ENCODE measurements around the gene TIMP4. TPM values are rescaled to one million over a fixed set of nuclear protein-coding genes. Genes with fewer than 3 reads are reported as not detected.

Gene TIMP4
- total RNA-seq, 1 experiment from 2014 or later: 8.4 TPM

- DNase-seq: no peak
- no peak overlapping the region for H3K14ac ChIP-seq (ENCODE audit: insufficient read depth, low read length)
- no peak overlapping the region for H4K91ac ChIP-seq (ENCODE audit: insufficient read length, low read depth, low read length)
- peaks cover 2% of the 10 kb centered on the region for H4K20me1 ChIP-seq (ENCODE audit: control insufficient read depth, insufficient read depth, insufficient read length)
- TF ChIP-seq, protein P1, sequence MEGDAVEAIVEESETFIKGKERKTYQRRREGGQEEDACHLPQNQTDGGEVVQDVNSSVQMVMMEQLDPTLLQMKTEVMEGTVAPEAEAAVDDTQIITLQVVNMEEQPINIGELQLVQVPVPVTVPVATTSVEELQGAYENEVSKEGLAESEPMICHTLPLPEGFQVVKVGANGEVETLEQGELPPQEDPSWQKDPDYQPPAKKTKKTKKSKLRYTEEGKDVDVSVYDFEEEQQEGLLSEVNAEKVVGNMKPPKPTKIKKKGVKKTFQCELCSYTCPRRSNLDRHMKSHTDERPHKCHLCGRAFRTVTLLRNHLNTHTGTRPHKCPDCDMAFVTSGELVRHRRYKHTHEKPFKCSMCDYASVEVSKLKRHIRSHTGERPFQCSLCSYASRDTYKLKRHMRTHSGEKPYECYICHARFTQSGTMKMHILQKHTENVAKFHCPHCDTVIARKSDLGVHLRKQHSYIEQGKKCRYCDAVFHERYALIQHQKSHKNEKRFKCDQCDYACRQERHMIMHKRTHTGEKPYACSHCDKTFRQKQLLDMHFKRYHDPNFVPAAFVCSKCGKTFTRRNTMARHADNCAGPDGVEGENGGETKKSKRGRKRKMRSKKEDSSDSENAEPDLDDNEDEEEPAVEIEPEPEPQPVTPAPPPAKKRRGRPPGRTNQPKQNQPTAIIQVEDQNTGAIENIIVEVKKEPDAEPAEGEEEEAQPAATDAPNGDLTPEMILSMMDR (conservative IDR thresholded peaks at IDR 0.05): no peak
- H2AK5ac ChIP-seq (ENCODE audit: insufficient read length, low read length): no peak overlapping the region
- H3K4me1 ChIP-seq (ENCODE audit: insufficient read depth, low read length): 0 out of 2 replicates have a peak, but pooled peaks cover 5% of the 10 kb centered on the region
- H3K27me3 Mint-ChIP-seq (ENCODE audit: low read depth): peaks cover 3% of the 10 kb centered on the region
- no peak overlapping the region for H2AFZ ChIP-seq (ENCODE audit: low read length)
- H3K79me1 ChIP-seq (ENCODE audit: insufficient read depth, low read depth, low read length, poor library complexity, severe bottlenecking): no peaks in the 10 kb centered on the region
- no peak overlapping the region for H3K4ac ChIP-seq (ENCODE audit: low read depth, low read length)
- H3K27ac ChIP-seq (ENCODE audit: insufficient read length, low read depth, low read length): no peak overlapping the region
- no peak overlapping the region for H2BK12ac ChIP-seq (ENCODE audit: insufficient read length, low read depth, low read length)
- H3K27ac Mint-ChIP-seq: no peak overlapping the region
- no peak overlapping the region for H2BK120ac ChIP-seq (ENCODE audit: low read depth, low read length, poor library complexity, severe bottlenecking)
- H3K56ac ChIP-seq (ENCODE audit: insufficient read length, low read depth, low read length): no peak overlapping the region
- no peak overlapping the region for H2BK5ac ChIP-seq (ENCODE audit: insufficient read length, low read length)
- H3K4me2 ChIP-seq (ENCODE audit: insufficient read depth, insufficient read length, low read length): no peak overlapping the region
- no peaks in the 10 kb centered on the region for H3K79me2 ChIP-seq (ENCODE audit: insufficient read depth, low read length)
- no peak overlapping the region for H2BK20ac ChIP-seq (ENCODE audit: low read depth, low read length, poor library complexity, severe bottlenecking)
- H3K18ac ChIP-seq (ENCODE audit: insufficient read length, low read depth, low read length): no peak overlapping the region
- no peaks in the 10 kb centered on the region for H3K27me3 ChIP-seq (ENCODE audit: insufficient read depth, low read length)
- no peak overlapping the region for H4K8ac ChIP-seq (replicated peaks; ENCODE audit: insufficient read length, low read depth, low read length)
- H3K9me3 Mint-ChIP-seq: no peaks in the 10 kb centered on the region
- H3K36me3 Mint-ChIP-seq (ENCODE audit: insufficient read depth in 1 of 3, low read depth in 3 of 3): peaks cover 0 to 51% (median 5%) of the 10 kb centered on the region in 3 experiments; a peak in 4 of 7 replicates
- H2BK15ac ChIP-seq (ENCODE audit: low read depth, low read length): no peak overlapping the region
- no peak overlapping the region for H4K5ac ChIP-seq (ENCODE audit: insufficient read length, low read depth, low read length)
- H3K9me3 ChIP-seq (ENCODE audit: control insufficient read depth, low read depth, low read length): no peaks in the 10 kb centered on the region
- H3K23ac ChIP-seq (ENCODE audit: insufficient read length, low read depth, low read length): no peak overlapping the region
- no peak overlapping the region for H3K9ac ChIP-seq (ENCODE audit: extremely low read depth, insufficient read length, low read length)
- H3K4me3 Mint-ChIP-seq: no peak overlapping the region
- peaks cover 6% of the 10 kb centered on the region for H3K23me2 ChIP-seq (ENCODE audit: insufficient read length, low read depth, low read length, poor library complexity, severe bottlenecking)
- H3K4me1 Mint-ChIP-seq: peaks cover 20 to 39% of the 10 kb centered on the region in 2 experiments
- no peak overlapping the region for H3T11ph ChIP-seq (ENCODE audit: low read length)
Measured at GRCh38 chr3:12155264-12155663, 3.4 kb downstream of the TIMP4 start.
